DOHH2 (cell line): ENCODE measurements around the gene ODAD3.

Experiments used
- EZH2phosphoT487 ChIP-seq: fragments of 200-600 bp; sonication (generic); IDR thresholded peaks from 2 replicates; pipeline ENCODE4 v1.6.1; 2017; ENCODE audit warnings: borderline replicate concordance, mild to moderate bottlenecking, antibody characterized with exemption, low read length, moderate library complexity, mixed read lengths
- TF ChIP-seq, protein P1 (sequence below): fragments of 200-600 bp; sonication (generic); IDR thresholded peaks from one replicate; pipeline ENCODE4 v1.5.1; 2014; ENCODE audit warnings: antibody characterized with exemption, mild to moderate bottlenecking, low read depth, low read length; ENCODE audit not compliant: poor library complexity, severe bottlenecking

GRCh38 chr19:11453468-11454341 lies 18.8 kb upstream of the ODAD3 start:
- TF ChIP-seq, protein P1, sequence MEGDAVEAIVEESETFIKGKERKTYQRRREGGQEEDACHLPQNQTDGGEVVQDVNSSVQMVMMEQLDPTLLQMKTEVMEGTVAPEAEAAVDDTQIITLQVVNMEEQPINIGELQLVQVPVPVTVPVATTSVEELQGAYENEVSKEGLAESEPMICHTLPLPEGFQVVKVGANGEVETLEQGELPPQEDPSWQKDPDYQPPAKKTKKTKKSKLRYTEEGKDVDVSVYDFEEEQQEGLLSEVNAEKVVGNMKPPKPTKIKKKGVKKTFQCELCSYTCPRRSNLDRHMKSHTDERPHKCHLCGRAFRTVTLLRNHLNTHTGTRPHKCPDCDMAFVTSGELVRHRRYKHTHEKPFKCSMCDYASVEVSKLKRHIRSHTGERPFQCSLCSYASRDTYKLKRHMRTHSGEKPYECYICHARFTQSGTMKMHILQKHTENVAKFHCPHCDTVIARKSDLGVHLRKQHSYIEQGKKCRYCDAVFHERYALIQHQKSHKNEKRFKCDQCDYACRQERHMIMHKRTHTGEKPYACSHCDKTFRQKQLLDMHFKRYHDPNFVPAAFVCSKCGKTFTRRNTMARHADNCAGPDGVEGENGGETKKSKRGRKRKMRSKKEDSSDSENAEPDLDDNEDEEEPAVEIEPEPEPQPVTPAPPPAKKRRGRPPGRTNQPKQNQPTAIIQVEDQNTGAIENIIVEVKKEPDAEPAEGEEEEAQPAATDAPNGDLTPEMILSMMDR: peak; percentile 79
- TF ChIP-seq EZH2phosphoT487: no peak
